Measurements from ENCODE around the gene SLC25A11. TPM values are rescaled to one million over a fixed set of nuclear protein-coding genes. Genes with fewer than 3 reads are reported as not detected.

SLC25A11 gene
- total RNA-seq, 1 donor from 2014 or later, result 44.7 TPM

- ATAC-seq (peak; percentile 65), DNase-seq (ENCODE audit: low spot score) (peak; percentile 88)
These were observed 41.5 kb downstream of the SLC25A11 start for GRCh38 chr17:4898351-4898750.

GRCh38 chr17:4897785-4898184 is 42.1 kb downstream of the SLC25A11 start:
- ATAC-seq, result no peak
- DNase-seq (ENCODE audit: low spot score), result no peak

DNA sequence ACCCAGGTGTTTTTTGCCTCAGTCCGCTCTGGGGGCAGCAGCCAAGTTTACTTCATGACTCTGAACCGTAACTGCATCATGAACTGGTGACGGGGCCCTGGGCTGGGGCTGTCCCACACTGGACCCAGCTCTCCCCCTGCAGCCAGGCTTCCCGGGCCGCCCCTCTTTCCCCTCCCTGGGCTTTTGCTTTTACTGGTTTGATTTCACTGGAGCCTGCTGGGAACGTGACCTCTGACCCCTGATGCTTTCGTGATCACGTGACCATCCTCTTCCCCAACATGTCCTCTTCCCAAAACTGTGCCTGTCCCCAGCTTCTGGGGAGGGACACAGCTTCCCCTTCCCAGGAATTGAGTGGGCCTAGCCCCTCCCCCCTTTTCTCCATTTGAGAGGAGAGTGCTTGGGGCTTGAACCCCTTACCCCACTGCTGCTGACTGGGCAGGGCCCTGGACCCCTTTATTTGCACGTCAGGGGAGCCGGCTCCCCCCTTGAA is 42.6 kb downstream of the SLC25A11 start:
- no peak for DNase-seq (ENCODE audit: low spot score)
- no peak for ATAC-seq

DNA sequence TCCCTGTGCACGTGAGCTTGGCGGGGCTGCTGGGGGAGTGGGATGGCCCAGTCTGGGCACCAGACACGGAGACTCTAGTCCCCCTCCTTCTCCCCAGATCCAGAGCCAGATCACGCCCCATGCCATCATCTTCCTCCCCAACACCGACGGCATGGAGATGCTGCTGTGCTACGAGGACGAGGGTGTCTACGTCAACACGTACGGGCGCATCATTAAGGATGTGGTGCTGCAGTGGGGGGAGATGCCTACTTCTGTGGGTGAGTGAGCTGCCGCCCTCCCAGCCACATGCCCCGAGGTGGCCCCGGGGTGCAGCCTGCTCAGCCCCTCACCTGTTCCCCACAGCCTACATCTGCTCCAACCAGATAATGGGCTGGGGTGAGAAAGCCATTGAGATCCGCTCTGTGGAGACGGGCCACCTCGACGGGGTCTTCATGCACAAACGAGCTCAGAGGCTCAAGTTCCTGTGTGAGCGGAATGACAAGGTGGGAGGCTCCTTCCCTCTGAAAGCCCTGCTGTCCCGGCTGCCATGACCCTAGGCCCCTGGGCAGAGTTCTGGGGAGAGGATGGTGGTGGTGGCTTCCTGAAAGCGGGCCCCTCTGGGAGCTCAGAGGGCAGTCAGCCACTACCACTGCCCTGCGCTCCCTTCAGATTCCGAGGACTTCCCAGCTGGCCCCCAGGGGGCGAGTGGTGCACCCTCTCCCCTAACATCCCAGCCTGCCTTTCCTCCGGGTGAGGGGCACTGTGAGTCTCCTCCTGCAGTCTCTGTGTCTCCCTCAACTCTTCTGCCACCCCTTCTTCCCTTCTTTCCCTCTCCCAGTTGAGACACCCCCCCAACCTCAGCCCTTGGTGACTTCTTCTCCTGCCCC is 43.3 kb downstream of the SLC25A11 start:
- ATAC-seq (no peak), DNase-seq (ENCODE audit: low spot score) (no peak)

DNA sequence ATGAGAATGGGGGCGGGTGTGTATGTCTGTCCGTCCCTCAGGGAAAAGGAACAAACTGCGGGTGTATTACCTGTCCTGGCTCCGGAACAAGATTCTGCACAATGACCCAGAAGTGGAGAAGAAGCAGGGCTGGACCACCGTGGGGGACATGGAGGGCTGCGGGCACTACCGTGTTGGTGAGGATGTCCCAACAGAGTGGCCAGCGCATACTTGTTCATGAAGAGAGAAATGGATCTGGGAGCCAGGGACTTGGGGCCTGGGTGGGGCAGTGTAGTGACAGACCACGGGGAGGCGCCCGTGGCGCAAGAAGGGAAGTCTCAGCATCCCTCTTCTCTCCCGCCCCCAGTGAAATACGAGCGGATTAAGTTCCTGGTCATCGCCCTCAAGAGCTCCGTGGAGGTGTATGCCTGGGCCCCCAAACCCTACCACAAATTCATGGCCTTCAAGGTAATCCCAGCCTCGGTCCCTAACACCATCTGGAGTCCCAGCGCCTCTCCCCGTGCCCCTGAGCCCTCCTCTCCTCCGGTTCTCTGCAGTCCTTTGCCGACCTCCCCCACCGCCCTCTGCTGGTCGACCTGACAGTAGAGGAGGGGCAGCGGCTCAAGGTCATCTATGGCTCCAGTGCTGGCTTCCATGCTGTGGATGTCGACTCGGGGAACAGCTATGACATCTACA is 44.1 kb downstream of the SLC25A11 start:
- no peak for ATAC-seq
- DNase-seq (ENCODE audit: low spot score), result no peak

DNA sequence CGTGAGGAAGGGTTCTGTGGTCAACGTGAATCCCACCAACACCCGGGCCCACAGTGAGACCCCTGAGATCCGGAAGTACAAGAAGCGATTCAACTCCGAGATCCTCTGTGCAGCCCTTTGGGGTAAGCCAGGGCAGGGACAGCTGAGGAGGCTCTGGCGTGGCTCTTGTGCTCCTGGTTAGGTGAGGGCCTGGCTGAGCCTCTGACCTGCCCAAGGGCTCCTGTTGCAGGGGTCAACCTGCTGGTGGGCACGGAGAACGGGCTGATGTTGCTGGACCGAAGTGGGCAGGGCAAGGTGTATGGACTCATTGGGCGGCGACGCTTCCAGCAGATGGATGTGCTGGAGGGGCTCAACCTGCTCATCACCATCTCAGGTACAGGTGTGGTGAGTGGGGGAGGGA is 44.7 kb downstream of the SLC25A11 start:
- ATAC-seq (no peak), DNase-seq (ENCODE audit: low spot score) (no peak)

- DNase-seq (ENCODE audit: low spot score), result no peak
- no peak for ATAC-seq
These were observed 45.9 kb downstream of the SLC25A11 start for GRCh38 chr17:4893721-4894560.

DNA sequence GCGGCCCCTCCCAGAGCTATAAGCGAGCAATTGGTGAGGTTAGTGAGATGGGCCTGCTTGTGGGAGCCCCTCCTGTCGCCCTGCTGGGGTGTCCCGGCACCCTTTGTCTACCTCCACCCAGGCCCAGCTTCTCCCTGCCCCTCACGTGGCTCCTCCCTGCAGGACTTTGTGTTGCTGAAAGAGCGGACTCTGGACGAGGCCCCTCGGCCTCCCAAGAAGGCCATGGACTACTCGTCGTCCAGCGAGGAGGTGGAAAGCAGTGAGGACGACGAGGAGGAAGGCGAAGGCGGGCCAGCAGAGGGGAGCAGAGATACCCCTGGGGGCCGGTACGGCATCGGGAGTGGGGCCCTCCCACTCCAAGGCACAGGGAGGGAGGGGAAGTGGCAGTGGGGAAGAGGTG is 46.6 kb downstream of the SLC25A11 start:
- no peak for ATAC-seq
- no peak for DNase-seq (ENCODE audit: low spot score)

DNA sequence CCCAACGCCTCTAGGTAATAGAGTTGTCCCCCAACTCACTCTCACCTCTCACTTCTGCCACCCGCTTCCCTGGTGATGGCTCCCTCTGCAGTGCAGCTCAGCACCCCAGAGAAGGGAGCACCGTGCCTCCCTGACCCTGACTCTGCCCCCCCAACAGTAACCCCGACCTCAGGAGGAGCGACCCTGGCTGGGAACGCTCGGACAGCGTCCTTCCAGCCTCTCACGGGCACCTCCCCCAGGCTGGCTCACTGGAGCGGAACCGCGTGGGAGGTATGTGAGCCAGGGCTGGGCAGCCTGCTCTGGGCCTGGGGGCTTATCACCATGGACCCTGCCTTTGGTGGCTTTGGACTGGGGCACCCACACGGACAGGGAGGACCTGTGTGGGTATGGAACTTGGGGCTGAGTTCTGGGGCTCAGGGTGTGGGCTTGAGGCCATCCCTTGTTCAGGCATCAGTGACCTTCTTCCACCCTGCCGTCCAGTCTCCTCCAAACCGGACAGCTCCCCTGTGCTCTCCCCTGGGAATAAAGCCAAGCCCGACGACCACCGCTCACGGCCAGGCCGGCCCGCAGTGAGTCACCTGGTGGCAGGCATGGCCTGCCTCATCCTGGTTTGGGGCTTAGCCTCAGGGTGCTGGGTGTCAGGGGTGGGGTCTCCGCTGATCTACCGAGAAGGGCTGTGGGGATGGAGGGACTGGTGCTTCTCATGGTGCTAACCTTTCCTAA is 47.2 kb downstream of the SLC25A11 start:
- DNase-seq (ENCODE audit: low spot score), result no peak
- no peak for ATAC-seq

GRCh38 chr17:4891411-4892410 is 48.1 kb downstream of the SLC25A11 start:
- no peak for ATAC-seq
- no peak for DNase-seq (ENCODE audit: low spot score)

DNA sequence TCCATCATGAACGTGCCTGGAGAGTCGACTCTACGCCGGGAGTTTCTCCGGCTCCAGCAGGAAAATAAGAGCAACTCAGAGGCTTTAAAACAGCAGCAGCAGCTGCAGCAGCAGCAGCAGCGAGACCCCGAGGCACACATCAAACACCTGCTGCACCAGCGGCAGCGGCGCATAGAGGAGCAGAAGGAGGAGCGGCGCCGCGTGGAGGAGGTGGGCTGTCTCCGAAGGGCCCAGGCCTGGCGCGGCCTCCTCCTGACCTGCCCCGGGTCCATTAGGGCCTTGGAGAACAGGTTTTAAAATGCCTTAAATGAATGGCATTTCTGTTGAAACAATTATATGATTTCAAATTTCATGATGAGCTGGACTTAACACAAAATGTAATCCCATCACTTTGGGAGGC is 52.3 kb downstream of the SLC25A11 start:
- no peak for ATAC-seq
- DNase-seq (ENCODE audit: low spot score), result no peak

Other genes with a start within 250 kb of the SLC25A11 start
- 17.5 TPM for gene PELP1, start 235.9 kb downstream of the SLC25A11 start, total RNA-seq
- 26.2 TPM for gene ARRB2, start 229.4 kb downstream of the SLC25A11 start, total RNA-seq
- gene MED11, start 208.6 kb downstream of the SLC25A11 start, total RNA-seq, result 13.3 TPM
- 0.63 TPM for gene ZMYND15, start 200.2 kb downstream of the SLC25A11 start, total RNA-seq
- gene CXCL16, start 200.1 kb downstream of the SLC25A11 start, total RNA-seq, result 14.5 TPM
- gene TM4SF5, start 168.2 kb downstream of the SLC25A11 start, total RNA-seq, result 79.0 TPM
- gene VMO1, start 153.7 kb downstream of the SLC25A11 start, total RNA-seq, result 8.2 TPM
- 28.0 TPM for gene GLTPD2, start 151.1 kb downstream of the SLC25A11 start, total RNA-seq
- 79.1 TPM for gene PSMB6, start 143.9 kb downstream of the SLC25A11 start, total RNA-seq
- gene PLD2, start 132.9 kb downstream of the SLC25A11 start, total RNA-seq, result 8.5 TPM
- 34.1 TPM for gene MINK1, start 106.7 kb downstream of the SLC25A11 start, total RNA-seq
- 4.1 TPM for gene C17orf107, start 40.5 kb downstream of the SLC25A11 start, total RNA-seq
- gene CHRNE, start 36.9 kb downstream of the SLC25A11 start, total RNA-seq, result 3.1 TPM
- not detected for gene GP1BA, start 7.8 kb downstream of the SLC25A11 start, total RNA-seq
- 78.9 TPM for gene RNF167, start 222 bp upstream of the SLC25A11 start, total RNA-seq
- 254 TPM for gene PFN1, start 8.5 kb upstream of the SLC25A11 start, total RNA-seq
- gene ENO3, start 11.1 kb upstream of the SLC25A11 start, total RNA-seq, result 52.7 TPM
- gene SPAG7, start 27.8 kb upstream of the SLC25A11 start, total RNA-seq, result 20.3 TPM
- gene CAMTA2, start 47.6 kb upstream of the SLC25A11 start, total RNA-seq, result 17.7 TPM
- gene INCA1, start 57.5 kb upstream of the SLC25A11 start, total RNA-seq, result 0.88 TPM
- gene KIF1C, start 57.9 kb upstream of the SLC25A11 start, total RNA-seq, result 126 TPM
- gene SLC52A1, start 95.4 kb upstream of the SLC25A11 start, total RNA-seq, result 0.08 TPM
- 0.83 TPM for gene ZFP3, start 138.4 kb upstream of the SLC25A11 start, total RNA-seq
- gene ZNF232, start 171.8 kb upstream of the SLC25A11 start, total RNA-seq, result 5.3 TPM
- gene USP6, start 176.0 kb upstream of the SLC25A11 start, total RNA-seq, result 0.08 TPM